ENCODE data around the gene CCDC14. TPM values are rescaled to one million over a fixed set of nuclear protein-coding genes. Genes with fewer than 3 reads are reported as not detected.
"Not testable (repeated sequence)": the region's sequence is repeated elsewhere in the genome, so short reads cannot be mapped to it uniquely, and the experiment has no call there.

The CCDC14 gene
- total and polyA plus RNA-seq, 4 experiments from 2014 or later = 6.3 to 47.0 (median 26.9) TPM

- intact Hi-C loops (cut with micrococcal nuclease) = no loop called here
- POLR2A ChIA-PET (ENCODE audit: partially characterized antibody) = no interaction called here
- no peaks in the 10 kb centered on the region for H3K4me1 Mint-ChIP-seq
- CTCF ChIA-PET (ENCODE audit: partially characterized antibody) = no interaction called here
- Histone ChIP-seq H3K27ac (ENCODE audit: low read depth, low read length) (no peak overlapping the region), H3K4me1 (ENCODE audit: insufficient read depth, low read length) (no peaks in the 10 kb centered on the region), H3K27me3 (ENCODE audit: insufficient read depth, low read length) (no peaks in the 10 kb centered on the region), H3K36me3 (ENCODE audit: insufficient read depth, low read length) (no peaks in the 10 kb centered on the region), H3K4me3 (ENCODE audit: low read length in 2 of 2) (no peak overlapping the region), H3K9me3 (ENCODE audit: control insufficient read depth in 1 of 2, low read length in 2 of 2) (no peaks in the 10 kb centered on the region)
- DNase-seq = no peak
- no peak overlapping the region for H3K4me3 Mint-ChIP-seq
- H3K9me3 Mint-ChIP-seq = peaks cover 0 to under 1% (median 0%) of the 10 kb centered on the region in 8 donors
- H3K27me3 Mint-ChIP-seq = peaks cover 6 to 7% of the 10 kb centered on the region in 2 donors
- H3K27ac Mint-ChIP-seq = no peak overlapping the region
- no peaks in the 10 kb centered on the region for H3K36me3 Mint-ChIP-seq
Observed at GRCh38 chr3:123899300-123899865, 61.6 kb downstream of the CCDC14 start.

- POLR2A ChIA-PET (ENCODE audit: partially characterized antibody) = no interaction called here
- H3K4me1 Mint-ChIP-seq = no peaks in the 10 kb centered on the region
Observed at GRCh38 chr3:123893012-123893411, 68.0 kb downstream of the CCDC14 start.

GRCh38 chr3:123892195-123892594, 68.8 kb downstream of the CCDC14 start:
- Mint-ChIP-seq H3K36me3 (peaks cover 0 to 2% of the 10 kb centered on the region in 2 donors), H3K4me1 (no peaks in the 10 kb centered on the region), H3K9me3 (peaks cover 3 to 38% (median 26%) of the 10 kb centered on the region in 8 donors), H3K27me3 (peaks cover 14 to 21% of the 10 kb centered on the region in 2 donors), H3K4me3 (no peak overlapping the region), H3K27ac (no peak overlapping the region)
- no peaks in the 10 kb centered on the region for H3K27me3 ChIP-seq (ENCODE audit: insufficient read depth, low read length)
- no peak overlapping the region for H3K27ac ChIP-seq (ENCODE audit: low read depth, low read length)
- ChIA-PET CTCF (ENCODE audit: partially characterized antibody) (no interaction called here), POLR2A (ENCODE audit: partially characterized antibody) (no interaction called here)
- DNase-seq = no peak
- no peak overlapping the region for H3K4me3 ChIP-seq (ENCODE audit: low read length in 2 of 2)
- no peaks in the 10 kb centered on the region for H3K9me3 ChIP-seq (ENCODE audit: control insufficient read depth in 1 of 2, low read length in 2 of 2)
- no peaks in the 10 kb centered on the region for H3K4me1 ChIP-seq (ENCODE audit: insufficient read depth, low read length)
- no peaks in the 10 kb centered on the region for H3K36me3 ChIP-seq (ENCODE audit: insufficient read depth, low read length)
- intact Hi-C loops (cut with micrococcal nuclease) = no loop called here

More at GRCh38 chr3:123893012-123893411, 68.0 kb downstream of the CCDC14 start:
- Mint-ChIP-seq H3K4me3 (no peak overlapping the region), H3K9me3 (peaks cover 3 to 38% (median 26%) of the 10 kb centered on the region in 8 donors), H3K27ac (no peak overlapping the region), H3K36me3 (peaks cover 0 to 2% of the 10 kb centered on the region in 2 donors), H3K27me3 (peaks cover 13 to 19% of the 10 kb centered on the region in 2 donors)
- Histone ChIP-seq H3K36me3 (ENCODE audit: insufficient read depth, low read length) (no peaks in the 10 kb centered on the region), H3K4me1 (ENCODE audit: insufficient read depth, low read length) (no peaks in the 10 kb centered on the region), H3K4me3 (ENCODE audit: low read length in 2 of 2) (no peak overlapping the region), H3K27me3 (ENCODE audit: insufficient read depth, low read length) (no peaks in the 10 kb centered on the region), H3K27ac (ENCODE audit: low read depth, low read length) (no peak overlapping the region), H3K9me3 (ENCODE audit: control insufficient read depth in 1 of 2, low read length in 2 of 2) (no peaks in the 10 kb centered on the region)
- DNase-seq = no peak
- intact Hi-C loops (cut with micrococcal nuclease) = no loop called here
- CTCF ChIA-PET (ENCODE audit: partially characterized antibody) = no interaction called here

- H3K27me3 ChIP-seq (ENCODE audit: insufficient read depth, low read length); POLR2A ChIA-PET (ENCODE audit: partially characterized antibody); H3K4me1 ChIP-seq (ENCODE audit: insufficient read depth, low read length); H3K9me3 ChIP-seq (ENCODE audit: control insufficient read depth in 1 of 2, low read length in 2 of 2); CTCF ChIA-PET (ENCODE audit: partially characterized antibody); H3K36me3 Mint-ChIP-seq; H3K4me1 Mint-ChIP-seq; H3K4me3 ChIP-seq (ENCODE audit: low read length in 2 of 2); H3K4me3 Mint-ChIP-seq; H3K27ac Mint-ChIP-seq; H3K36me3 ChIP-seq (ENCODE audit: insufficient read depth, low read length); DNase-seq; intact Hi-C loops (cut with micrococcal nuclease); H3K27ac ChIP-seq (ENCODE audit: low read depth, low read length): not testable (repeated sequence)
- peaks cover 20 to 25% of the 10 kb centered on the region in 2 donors for H3K27me3 Mint-ChIP-seq
- peaks cover 3 to 38% (median 26%) of the 10 kb centered on the region in 8 donors for H3K9me3 Mint-ChIP-seq
Observed at GRCh38 chr3:123890991-123891390, 70.0 kb downstream of the CCDC14 start.

- CTCF ChIA-PET (ENCODE audit: partially characterized antibody); H3K4me3 ChIP-seq (ENCODE audit: low read length in 2 of 2); H3K4me1 Mint-ChIP-seq; H3K27ac ChIP-seq (ENCODE audit: low read depth, low read length); intact Hi-C loops (cut with micrococcal nuclease); DNase-seq; H3K27ac Mint-ChIP-seq; H3K9me3 ChIP-seq (ENCODE audit: control insufficient read depth in 1 of 2, low read length in 2 of 2); POLR2A ChIA-PET (ENCODE audit: partially characterized antibody); H3K4me3 Mint-ChIP-seq; H3K36me3 Mint-ChIP-seq; H3K36me3 ChIP-seq (ENCODE audit: insufficient read depth, low read length); H3K4me1 ChIP-seq (ENCODE audit: insufficient read depth, low read length); H3K27me3 ChIP-seq (ENCODE audit: insufficient read depth, low read length): not testable (repeated sequence)
- Mint-ChIP-seq H3K27me3 (peaks cover 26 to 30% of the 10 kb centered on the region in 2 donors), H3K9me3 (peaks cover 3 to 38% (median 26%) of the 10 kb centered on the region in 8 donors)
Observed at GRCh38 chr3:123890162-123890561, 70.9 kb downstream of the CCDC14 start.

- H3K4me3 ChIP-seq (ENCODE audit: low read length in 2 of 2) = no peak overlapping the region
- Mint-ChIP-seq H3K27me3 (peaks cover 54 to 55% of the 10 kb centered on the region in 2 donors), H3K4me3 (peak overlapping the region in 1 of 8 donors; percentile 65), H3K36me3 (peaks cover 0 to 2% of the 10 kb centered on the region in 2 donors), H3K9me3 (peaks cover 0 to 12% (median 3%) of the 10 kb centered on the region in 8 donors), H3K27ac (no peak overlapping the region), H3K4me1 (peaks cover 6 to 18% (median 10%) of the 10 kb centered on the region in 4 donors)
- H3K36me3 ChIP-seq (ENCODE audit: insufficient read depth, low read length) = no peaks in the 10 kb centered on the region
- peaks cover 6% of the 10 kb centered on the region for H3K27me3 ChIP-seq (ENCODE audit: insufficient read depth, low read length)
- no peak for DNase-seq
- H3K9me3 ChIP-seq (ENCODE audit: control insufficient read depth in 1 of 2, low read length in 2 of 2) = no peaks in the 10 kb centered on the region
- CTCF ChIA-PET (ENCODE audit: partially characterized antibody) = no interaction called here
- no peak overlapping the region for H3K27ac ChIP-seq (ENCODE audit: low read depth, low read length)
- intact Hi-C loops (cut with micrococcal nuclease) = no loop called here
- POLR2A ChIA-PET (ENCODE audit: partially characterized antibody) = no interaction called here
- H3K4me1 ChIP-seq (ENCODE audit: insufficient read depth, low read length) = peaks cover 8% of the 10 kb centered on the region
Observed at GRCh38 chr3:123884993-123885392, 76.0 kb downstream of the CCDC14 start.

GRCh38 chr3:123884203-123884831, 76.7 kb downstream of the CCDC14 start, which contains the start of gene MYLK:
MYLK (minus strand) TSS chr3:123884332; CDS start chr3:123793841, 90,491 bp downstream.
- Histone ChIP-seq H3K9me3 (ENCODE audit: control insufficient read depth in 1 of 2, low read length in 2 of 2) (no peaks in the 10 kb centered on the region), H3K36me3 (ENCODE audit: insufficient read depth, low read length) (no peaks in the 10 kb centered on the region), H3K4me3 (ENCODE audit: low read length in 2 of 2) (no peak within 1 kb of the TSS), H3K4me1 (ENCODE audit: insufficient read depth, low read length) (peaks cover 8% of the 10 kb centered on the region), H3K27ac (ENCODE audit: low read depth, low read length) (no peak within 1 kb of the TSS), H3K27me3 (ENCODE audit: insufficient read depth, low read length) (peaks cover 6% of the 10 kb centered on the region)
- peaks cover 0 to 6% (median under 1%) of the 10 kb centered on the region in 8 donors for H3K9me3 Mint-ChIP-seq
- H3K27me3 Mint-ChIP-seq = peaks cover 50 to 52% of the 10 kb centered on the region in 2 donors
- intact Hi-C loops (cut with micrococcal nuclease) = no loop called here
- ChIA-PET CTCF (ENCODE audit: partially characterized antibody) (no interaction called here), POLR2A (ENCODE audit: partially characterized antibody) (no interaction called here)
- no peaks in the 10 kb centered on the region for H3K36me3 Mint-ChIP-seq
- DNase-seq = peak in 2 of 5 donors; percentile 1 to 2
- peaks cover 6 to 18% (median 10%) of the 10 kb centered on the region in 4 donors for H3K4me1 Mint-ChIP-seq
- peak within 1 kb of the TSS in 1 of 7 donors; percentile 49 for H3K27ac Mint-ChIP-seq
- peak within 1 kb of the TSS; percentile 21 to 80 (median 72) for H3K4me3 Mint-ChIP-seq
